Measurements from ENCODE around the gene TSR3.

- no peak for TF ChIP-seq CTCF (IDR thresholded peaks at IDR 0.05)
- no peak for TF ChIP-seq ZFX (IDR thresholded peaks at IDR 0.05; ENCODE audit: borderline replicate concordance)
Observed at GRCh38 chr16:1311738-1312466, 39.8 kb downstream of the TSR3 start.

Measured in 22Rv1 (cell line).